ENCODE results near the gene EHMT1.
"Not testable (repeated sequence)": the region's sequence is repeated elsewhere in the genome, so short reads cannot be mapped to it uniquely, and the experiment has no call there.

EHMT1 gene

DNA sequence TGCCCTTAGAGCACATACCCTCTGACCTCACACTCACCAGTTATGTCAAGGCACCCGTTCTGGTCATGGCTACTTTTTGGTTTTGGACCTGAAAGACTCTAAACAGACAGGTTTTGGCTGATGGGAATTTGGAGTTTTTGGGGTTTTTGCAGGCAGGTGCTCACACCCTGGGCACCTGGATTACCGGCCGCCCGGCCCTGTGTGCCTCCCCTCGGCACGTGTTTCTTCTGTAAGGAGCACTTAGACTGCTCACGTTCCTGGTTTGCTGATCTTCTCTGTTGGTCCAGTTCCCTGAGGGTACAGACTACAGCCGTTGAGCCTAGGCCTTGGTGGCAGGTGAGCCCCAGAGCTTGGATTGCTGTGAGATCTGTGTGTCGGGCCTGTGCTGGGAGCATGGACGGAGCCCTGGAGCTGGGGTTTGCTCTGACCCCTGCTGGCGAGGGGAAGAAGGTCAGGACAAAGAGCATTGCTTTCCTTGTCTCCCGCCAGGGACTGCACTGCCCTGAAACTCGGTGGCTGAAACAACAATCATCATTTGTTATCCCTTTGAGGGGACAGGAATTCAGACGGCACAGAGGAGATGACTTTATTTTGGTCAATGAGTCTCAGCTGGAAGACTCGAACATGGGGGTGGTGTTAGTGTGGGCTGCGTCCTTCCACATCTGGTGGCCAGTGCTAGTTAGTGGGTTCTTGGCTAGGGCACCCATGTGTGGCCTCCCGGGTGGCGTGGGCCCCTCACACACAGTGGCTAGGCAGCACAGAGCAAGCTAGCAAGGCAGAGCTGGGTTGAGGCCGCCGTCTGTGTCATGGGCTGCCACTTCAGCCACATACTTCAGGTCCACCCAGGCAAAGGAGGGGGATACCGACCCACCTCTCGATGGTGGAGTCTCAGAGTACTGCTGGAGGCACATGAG lies 76.4 kb downstream of the EHMT1 start:
- peak; percentile 48 for DNase-seq

DNA sequence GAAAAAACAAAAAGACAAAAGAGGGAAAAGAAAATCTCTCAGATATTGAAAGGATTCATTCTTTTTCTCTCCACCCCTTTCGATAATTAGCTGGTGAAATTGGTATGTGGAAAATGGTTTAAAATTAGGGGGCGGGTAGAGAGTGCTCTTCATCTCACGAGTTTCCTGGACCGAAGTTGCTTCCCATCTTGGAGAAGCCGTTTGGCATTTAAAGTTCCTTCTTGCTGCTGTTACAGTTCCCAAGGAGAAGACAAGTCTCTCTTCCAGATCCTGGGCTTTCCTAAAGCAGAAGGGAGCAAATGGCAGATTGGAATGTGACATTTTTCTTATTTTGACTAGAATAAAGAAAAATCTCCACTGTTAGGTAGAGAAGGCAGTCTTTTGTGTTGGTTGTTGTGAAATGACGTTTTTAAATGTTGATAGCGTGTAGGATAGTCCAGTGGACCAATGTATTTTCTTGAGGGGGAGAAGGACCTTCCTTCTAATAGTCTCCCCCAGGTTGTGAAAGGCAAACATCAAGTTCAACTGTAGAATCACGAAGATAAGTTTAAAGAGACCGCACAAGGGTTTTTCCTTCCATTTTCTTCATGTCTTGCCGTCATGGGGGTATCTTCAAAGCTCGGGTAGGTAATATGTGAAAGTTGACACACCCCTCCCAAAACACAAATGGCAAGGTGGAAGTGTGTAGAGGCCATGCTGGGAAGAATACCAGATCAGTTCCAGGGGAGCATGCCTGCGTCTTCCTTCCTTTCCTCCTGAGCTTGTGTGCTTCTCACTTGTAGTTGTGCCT lies 77.5 kb downstream of the EHMT1 start:
- no peak for DNase-seq

DNA sequence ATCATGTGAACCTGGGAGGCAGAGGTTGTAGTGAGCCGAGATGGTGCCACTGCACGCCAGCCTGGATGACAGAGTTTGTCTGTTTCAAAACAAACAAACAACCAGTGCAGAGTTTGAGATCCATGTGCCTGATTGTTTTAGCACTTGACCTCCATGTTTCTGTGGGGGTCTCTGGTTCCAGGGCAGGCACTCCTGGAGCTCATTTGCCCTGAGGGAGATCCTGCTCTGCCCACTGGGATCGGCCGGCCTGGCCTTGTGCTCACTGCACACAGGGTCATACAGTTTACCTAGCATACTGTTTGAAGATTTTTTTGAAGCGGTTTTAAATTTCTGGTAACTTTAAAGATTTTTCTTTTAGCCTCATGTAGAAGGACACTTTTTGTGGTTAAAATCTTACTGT lies 78.4 kb downstream of the EHMT1 start:
- no peak for DNase-seq

DNA sequence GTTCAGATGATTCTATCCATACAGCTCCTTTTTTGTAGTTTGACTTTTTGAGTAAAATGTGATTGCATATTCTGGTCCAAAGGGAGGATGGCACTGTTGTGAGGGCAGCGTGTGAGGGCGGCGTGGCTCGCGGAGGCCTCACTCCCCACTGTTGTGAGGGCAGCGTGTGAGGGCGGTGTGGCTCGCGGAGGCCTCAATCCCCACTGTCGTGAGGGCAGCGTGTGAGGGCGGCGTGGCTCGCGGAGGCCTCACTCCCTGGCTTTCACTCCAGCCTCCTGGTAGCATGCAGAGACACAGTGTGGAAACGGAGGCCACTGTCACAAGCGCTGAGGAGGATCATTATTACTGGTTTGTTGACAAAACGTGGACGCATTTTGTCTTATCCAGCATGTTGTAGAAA lies 79.0 kb downstream of the EHMT1 start:
- DNase-seq: no peak

DNA sequence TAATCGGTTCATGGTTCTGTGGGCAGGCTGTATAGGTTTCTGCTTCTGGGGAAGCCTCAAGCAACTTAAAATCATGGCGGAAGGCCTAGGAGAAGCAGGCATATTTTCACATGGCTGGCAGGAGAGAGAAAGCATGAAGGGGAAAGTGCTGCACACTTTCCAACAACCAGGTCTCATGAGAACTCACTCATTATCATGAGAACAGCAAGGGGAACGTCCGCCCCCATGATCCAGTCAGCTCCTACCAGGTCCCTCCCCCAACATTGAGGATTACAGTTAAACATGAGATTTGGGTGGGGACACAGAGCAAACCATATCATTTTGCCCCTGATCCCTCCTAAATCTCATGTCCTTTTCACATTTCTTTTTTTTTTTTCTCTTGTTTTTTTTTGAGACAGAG lies 82.1 kb downstream of the EHMT1 start:
- no peak for DNase-seq

DNA sequence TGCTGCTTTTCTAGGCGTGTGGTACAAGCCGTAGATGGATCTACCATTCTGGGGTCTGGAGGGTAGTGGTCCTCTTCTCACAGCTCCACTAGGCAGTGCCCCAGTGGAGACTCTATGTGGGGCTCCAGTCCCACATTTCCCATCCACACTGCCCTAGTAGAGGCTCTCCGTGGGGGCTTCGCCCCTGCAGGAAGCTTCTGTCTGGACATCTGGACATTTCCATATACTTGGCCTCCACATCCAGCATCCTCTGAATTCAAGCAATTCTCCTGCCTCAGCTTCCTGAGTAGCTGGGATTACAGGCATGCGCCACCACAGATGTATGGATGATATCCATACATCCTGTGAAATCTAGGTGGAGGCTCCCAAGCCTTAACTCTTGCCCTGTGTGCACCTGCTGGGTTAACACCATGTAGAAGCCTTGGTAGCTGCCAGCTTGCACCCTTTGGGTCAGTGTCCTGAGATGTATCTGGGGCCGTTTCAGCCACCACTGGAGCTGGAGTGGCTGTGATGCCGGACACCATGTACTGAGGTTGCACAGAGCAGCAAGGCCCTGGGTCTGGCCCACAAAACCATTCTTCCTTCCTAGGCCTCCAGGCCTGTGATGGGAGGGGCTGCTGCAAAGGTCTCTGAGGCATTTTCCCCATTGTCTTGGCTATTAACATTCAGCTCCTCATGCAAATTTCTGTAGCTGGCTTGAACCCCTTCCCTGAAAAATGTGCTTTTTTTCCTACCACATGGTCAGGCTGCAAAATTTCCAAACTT lies 84.0 kb downstream of the EHMT1 start:
- DNase-seq: no peak

DNA sequence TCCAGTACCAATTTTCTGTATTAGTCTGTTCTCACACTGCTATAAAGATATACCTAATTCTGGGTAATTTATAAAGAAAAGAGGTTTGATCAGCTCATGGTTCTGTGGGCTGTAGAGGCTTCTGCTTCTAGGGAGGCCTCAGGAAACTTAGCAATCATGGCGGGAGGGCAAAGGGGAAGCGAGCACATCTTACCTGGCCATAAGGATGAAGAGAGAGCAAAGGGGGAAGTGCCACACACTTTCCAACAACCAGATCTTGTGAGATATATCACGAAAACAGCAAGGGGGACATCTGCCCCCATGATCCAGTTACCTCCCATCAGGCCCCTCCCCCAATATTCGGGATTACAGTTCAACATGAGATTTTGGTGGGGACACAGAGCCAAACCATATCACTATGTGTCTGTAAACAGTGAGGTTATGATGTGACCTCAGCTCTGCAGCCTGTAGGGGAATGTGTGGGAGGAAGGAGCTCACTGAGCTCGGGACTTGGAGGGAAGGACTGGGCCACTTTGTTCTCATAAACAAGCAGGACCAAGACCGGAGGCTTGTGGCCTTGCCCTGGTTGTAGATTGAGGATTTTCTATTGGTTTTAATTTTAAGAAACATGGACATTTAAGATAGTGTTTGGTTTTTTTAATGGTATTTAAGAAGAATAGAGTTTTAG lies 85.2 kb downstream of the EHMT1 start:
- no peak for DNase-seq

DNA sequence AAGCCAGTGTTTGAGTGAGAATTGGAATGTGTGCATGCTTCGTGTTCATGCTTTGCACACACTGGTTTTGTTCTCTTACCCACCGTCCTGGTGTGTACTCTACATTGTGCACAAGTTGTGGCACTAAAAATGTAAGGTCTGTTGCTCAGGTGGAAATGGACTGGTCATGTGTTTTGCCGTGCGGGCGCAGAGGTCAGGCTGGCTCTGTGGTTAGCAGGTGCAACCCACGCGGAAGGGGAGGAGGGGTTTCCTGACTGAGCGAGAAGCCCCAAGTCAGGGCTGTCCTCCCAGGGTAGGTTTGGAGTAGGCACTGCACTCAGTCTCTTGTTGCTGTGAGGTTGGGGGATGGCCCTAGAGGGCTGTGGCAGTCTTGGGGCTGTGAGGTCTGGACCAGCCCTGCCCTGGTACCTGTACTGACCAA lies 86.6 kb downstream of the EHMT1 start:
- DNase-seq: no peak

DNA sequence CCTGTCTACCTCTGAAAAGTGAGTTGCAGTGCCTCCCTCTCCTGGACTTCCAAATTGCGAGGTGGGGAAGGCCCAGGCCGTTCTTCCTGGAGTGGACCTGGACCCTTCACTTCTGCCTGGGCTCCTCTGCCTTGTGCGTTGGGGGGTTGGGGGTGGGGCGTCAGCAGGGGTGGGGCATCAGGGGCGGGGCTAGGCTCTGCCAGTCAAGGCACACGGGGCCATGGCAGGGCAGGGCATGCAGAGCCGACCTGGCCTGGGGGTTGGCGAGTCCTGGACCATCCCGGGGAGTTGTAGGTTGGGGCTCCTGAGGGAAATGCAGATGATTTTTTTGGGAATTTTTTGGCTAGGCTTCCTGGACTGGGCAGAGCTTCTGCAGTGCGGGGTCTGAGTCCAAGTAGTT lies 87.1 kb downstream of the EHMT1 start:
- no peak for DNase-seq

DNA sequence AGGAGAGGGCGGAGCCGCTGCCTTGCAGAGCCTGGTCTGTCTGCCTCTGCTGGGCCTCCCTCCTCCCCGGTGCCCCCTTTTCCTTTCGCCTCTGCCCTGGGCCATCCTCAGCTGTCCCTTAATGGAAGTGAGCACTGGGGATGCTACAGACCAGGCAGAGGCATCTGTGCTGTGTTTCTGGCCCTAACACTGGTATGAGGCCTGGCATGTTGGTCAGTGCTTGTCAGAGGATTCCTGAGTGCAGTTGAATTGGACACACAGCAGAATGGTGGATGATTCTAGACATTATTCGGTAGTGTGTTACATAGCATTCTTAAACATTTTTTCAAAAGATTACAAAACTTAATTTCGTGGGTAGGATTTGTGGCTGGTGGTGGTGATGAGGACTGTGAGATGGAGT lies 88.6 kb downstream of the EHMT1 start:
- DNase-seq: no peak

DNA sequence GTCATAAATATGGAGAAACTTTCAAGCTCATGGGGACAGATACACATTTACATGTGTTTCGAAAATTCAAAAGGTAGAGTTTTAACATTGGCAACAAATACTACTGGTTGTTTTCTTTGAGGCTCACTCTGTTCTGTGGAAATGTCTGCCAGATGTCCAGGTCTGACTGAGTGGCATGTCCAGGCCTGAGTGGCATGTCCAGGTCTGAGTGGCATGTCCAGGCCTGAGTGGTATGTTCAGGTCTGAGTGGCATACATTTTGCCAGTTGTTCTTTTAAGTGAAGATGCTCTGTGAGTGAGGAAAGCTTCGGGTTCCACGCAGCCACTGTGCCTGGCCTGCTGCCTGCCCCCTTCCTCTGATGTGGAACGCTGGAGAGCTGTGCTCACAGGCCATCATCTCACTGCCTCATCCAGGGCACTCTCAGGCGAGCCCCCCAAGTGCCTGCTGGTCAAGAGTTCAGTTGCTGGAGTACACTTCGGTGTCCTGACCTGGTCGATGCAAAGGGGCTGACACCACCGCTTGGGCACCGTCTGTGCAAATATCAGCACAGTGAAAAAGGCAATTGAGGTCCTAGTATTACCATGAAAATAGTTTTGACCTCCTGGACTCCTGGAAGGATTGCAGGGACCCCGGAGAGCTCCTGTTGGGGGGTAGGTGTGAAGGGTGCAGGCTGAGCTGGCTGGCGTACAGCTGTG lies 89.9 kb downstream of the EHMT1 start:
- no peak for DNase-seq

DNA sequence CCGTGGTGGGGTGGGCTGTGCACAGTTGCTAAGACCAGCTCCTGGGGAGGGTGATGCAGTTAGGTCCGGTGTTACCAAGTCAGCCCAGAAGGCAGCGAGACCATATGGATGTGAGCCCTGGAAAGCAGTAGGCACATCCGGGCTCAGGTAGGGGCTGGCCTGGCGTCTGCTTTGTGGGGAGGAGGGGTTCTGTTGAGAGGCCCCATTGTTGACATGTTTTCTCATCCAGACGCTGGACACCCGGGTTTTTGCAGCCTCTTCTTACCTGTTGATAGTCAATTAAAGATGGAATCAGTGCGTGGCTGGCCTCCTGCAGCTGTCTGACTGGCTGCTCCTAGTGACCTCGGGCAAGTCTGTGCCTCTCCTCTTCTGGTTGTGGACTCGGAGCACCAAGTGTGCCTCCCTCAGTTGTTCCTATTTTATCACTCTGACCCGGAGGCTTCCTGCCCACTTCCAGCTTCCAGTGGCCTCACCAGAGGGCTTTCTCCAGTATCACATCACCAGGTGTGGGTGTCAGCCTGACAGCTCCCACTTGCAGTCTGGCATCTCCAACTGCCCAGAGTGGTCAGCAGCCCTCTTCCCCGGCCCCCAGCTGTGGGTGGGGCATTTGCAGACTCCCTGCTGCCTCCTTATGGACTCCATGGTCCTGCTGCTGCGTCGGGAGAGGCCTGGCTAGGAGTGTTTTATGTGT lies 90.8 kb downstream of the EHMT1 start:
- no peak for DNase-seq

DNA sequence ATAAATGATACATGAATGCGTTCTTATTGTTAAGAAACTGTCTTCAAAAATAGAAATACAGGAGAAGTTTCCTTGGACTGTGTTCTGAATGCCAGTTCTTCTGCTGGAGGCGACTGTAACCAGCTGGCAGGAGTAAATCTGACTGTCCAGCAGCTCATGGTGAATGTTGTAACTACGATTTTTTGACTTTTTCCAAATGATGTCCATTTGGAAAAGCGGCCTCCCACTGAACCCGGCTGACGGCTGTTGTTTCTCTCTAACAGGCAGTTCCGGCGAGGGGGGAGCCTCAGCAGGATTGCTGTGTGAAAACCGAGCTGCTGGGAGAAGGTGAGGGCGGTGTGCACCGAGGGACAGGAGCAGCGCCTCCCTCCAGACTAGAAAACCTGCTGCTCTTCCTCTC lies 91.9 kb downstream of the EHMT1 start:
- DNase-seq: no peak

DNA sequence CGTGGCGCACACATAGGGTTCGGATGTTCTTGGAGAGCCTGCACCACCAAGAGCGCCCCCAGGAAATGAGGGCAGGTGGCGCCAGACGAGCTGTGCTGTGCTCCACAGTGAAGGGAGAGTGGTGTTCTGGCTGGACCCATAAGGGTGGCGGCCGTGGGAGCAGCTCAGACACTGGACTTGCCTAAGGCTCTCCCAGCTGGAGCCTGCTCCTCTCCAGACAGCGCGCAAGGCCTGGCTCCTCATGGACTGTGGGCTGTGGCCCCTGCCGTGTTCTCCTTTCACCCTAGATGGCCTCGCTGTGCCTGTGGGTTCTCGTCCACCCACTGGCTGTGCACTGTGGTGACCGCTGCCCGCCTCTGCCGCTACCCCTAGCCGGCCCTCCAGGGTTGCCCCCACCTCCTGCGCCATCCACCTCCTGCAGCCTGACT lies 92.9 kb downstream of the EHMT1 start:
- DNase-seq: no peak

DNA sequence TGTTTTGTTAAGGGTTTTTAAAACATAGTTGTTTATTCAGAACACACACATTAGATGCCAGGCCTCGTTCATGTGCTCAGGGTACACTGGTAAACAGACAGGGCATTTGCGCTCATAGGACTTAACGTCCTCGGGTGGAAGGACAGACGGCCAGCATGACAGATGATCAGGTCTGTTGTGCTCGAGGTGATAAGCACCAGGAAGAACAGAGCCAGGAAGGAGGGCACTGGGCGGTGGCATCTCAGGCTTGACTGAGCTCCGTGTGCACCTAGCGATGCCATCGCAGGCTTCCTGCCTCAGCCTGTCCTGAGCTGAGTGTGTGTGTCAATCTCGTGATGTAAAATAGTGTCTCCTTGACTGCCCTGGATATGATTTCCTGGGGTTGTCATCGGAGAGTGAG lies 96.5 kb downstream of the EHMT1 start:
- no peak for DNase-seq

DNA sequence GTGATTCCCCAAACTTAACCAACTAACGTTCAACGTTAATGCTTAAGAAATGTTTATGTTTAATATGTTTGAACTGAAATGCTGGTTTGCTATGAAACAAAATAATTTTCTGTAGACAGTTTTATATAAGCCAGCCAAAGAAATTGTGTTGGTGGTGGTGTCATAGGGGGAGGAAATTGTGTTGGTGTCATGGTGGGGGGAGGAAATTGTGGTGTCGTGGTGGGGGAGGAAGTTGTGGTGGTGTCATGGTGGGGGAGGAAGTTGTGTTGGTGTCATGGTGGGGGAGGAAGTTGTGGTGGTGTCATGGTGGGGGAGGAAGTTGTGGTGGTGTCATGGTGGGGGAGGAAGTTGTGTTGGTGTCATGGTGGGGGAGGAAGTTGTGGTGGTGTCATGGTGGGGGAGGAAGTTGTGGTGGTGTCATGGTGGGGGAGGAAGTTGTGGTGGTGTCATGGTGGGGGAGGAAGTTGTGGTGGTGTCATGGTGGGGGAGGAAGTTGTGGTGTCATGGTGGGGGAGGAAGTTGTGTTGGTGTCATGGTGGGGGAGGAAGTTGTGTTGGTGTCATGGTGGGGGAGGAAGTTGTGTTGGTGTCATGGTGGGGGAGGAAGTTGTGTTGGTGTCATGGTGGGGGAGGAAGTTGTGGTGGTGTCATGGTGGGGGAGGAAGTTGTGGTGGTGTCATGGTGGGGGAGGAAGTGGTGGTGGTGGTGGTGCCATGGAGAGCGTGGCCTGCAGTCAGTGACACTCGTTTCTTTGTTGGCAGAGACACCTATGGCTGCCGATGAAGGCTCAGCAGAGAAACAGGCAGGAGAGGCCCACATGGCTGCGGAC lies 97.3 kb downstream of the EHMT1 start:
- not testable (repeated sequence) for DNase-seq

DNA sequence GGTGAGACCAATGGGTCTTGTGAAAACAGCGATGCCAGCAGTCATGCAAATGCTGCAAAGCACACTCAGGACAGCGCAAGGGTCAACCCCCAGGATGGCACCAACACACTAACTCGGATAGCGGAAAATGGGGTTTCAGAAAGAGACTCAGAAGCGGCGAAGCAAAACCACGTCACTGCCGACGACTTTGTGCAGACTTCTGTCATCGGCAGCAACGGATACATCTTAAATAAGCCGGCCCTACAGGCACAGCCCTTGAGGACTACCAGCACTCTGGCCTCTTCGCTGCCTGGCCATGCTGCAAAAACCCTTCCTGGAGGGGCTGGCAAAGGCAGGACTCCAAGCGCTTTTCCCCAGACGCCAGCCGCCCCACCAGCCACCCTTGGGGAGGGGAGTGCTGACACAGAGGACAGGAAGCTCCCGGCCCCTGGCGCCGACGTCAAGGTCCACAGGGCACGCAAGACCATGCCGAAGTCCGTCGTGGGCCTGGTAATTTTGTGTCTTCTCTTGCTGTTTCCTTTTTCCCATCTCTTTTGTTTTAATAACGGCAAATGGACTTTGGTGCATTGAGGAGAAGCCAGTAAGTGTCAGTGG lies 98.0 kb downstream of the EHMT1 start:
- DNase-seq: no peak

DNA sequence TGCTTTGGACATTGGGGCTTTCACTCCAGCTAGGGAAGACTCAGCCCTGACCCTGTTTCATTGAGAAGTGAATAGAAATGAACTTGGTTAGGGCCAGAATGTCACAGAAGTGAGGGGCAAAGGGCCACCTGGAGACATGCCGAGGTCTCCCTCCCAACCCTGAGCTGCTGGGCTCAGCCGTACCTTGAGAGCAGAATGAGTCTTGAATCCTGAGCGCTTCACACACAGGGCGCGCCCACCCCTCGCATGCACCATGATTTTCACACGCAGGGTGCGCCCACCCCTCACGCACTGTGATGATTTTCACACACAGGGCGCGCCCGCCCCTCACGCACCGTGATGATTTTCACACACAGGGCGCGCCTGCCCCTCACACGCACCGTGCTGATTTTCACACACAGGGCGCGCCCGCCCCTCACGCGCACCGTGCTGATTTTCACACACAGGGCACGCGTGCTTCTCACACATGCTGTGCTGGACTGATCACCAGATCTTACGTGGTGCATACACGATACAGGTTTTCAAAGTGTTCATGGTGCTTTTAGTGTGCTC lies 99.0 kb downstream of the EHMT1 start:
- DNase-seq: no peak

DNA sequence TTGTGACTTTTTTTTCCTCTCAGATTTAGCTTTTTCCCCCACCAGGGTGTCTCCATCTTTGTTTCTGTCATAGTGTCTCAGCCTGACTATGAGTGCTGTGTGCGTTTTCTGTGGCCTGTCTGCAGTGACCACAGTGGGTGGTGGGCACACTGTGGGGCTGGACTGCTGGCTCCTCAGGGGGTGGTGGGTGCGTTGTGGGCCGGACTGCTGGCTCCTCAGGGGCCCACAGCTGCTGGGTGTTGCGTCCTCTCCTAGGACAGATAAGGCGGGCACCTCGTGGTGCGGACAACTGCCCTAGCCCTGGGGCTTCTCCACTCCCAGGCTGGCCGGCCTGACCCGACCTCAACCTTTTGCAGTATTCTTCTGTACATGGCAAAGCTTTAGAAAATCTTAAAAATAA lies 100.4 kb downstream of the EHMT1 start:
- DNase-seq: no peak
